Tibial nerve (tissue), 4 donors: ENCODE measurements around the gene EDEM3.

ENCODE experiments used
- CTCF ChIP-seq, 5 experiments: fragments of 200-600 bp in 3 of 5; fragments of 450-650 bp in 2 of 5; sonication (generic) in 3 of 5; IDR thresholded peaks; one replicate each; pipeline ENCODE4 v1.5.1; 2016 to 2019; ENCODE audit warnings: antibody characterized with exemption in 5 of 5, mild to moderate bottlenecking in 3 of 5, moderate library complexity in 2 of 5
- EP300 ChIP-seq, 2 donors: sonication (generic); formaldehyde crosslinking; IDR thresholded peaks; one replicate each; pipeline ENCODE4 v1.6.1; 2017; ENCODE audit warnings: antibody characterized with exemption in 2 of 2, mild to moderate bottlenecking in 1 of 2

- no peak for TF ChIP-seq EP300 (IDR thresholded peaks at IDR 0.05)
- TF ChIP-seq CTCF (IDR thresholded peaks at IDR 0.05): no peak
Observed at GRCh38 chr1:184698016-184698415, 56.6 kb downstream of the EDEM3 start.
